MM.1S (cell line): ENCODE data around the gene GTSE1.

ENCODE experiments used
- CTCF ChIP-seq: fragments of 300-600 bp; sonication (generic); IDR thresholded peaks from 2 replicates; pipeline ENCODE4 v1.5.1; 2016; ENCODE audit warnings: antibody characterized with exemption, low read length, mixed read lengths
- EZH2phosphoT487 ChIP-seq: fragments of 300-600 bp; sonication (generic); IDR thresholded peaks from 2 replicates; pipeline ENCODE4 v1.6.1; 2018; ENCODE audit warnings: antibody characterized with exemption, low read length

- no peak for TF ChIP-seq EZH2phosphoT487
- TF ChIP-seq CTCF, result no peak
Observed at GRCh38 chr22:46331496-46331895, 34.8 kb downstream of the GTSE1 start.
